HepG2 (cell line): ENCODE results near the gene SLC25A47. TPM values are rescaled to one million over a fixed set of nuclear protein-coding genes. Genes with fewer than 3 reads are reported as not detected.

ENCODE experiments used
- CHCHD3 ChIP-seq: sonication (generic); formaldehyde crosslinking; IDR thresholded peaks from 2 replicates; pipeline ENCODE4 v1.8.0; 2022; ENCODE audit warnings: mild to moderate bottlenecking, missing genetic modification reagents, moderate library complexity
- EZH2 ChIP-seq: conservative IDR thresholded peaks from 2 replicates; pipeline ENCODE4 v1.6.1; 2012; ENCODE audit warnings: mild to moderate bottlenecking, low read depth, low read length, moderate library complexity
- GPN1 ChIP-seq: sonication (generic); formaldehyde crosslinking; IDR thresholded peaks from 2 replicates; pipeline ENCODE4 v1.5.1; 2020; ENCODE audit warnings: missing genetic modification reagents, borderline replicate concordance
- HOMEZ ChIP-seq: IDR thresholded peaks from 2 replicates; pipeline ENCODE4 v1.6.1; 2016; ENCODE audit warnings: low read depth
- MTA1 ChIP-seq: sonication (generic); formaldehyde crosslinking; IDR thresholded peaks from 2 replicates; pipeline ENCODE4 v1.4.0; 2020; ENCODE audit warnings: missing genetic modification reagents, mild to moderate bottlenecking, borderline replicate concordance
- MXD4 ChIP-seq: IDR thresholded peaks from 2 replicates; pipeline ENCODE4 v1.6.1; 2016; ENCODE audit warnings: mild to moderate bottlenecking, missing biosample characterization, missing genetic modification reagents
- MYNN ChIP-seq: sonication (generic); formaldehyde crosslinking; IDR thresholded peaks from 2 replicates; pipeline ENCODE4 v1.4.0; 2020; ENCODE audit warnings: mild to moderate bottlenecking, low read depth, missing genetic modification reagents
- NFRKB ChIP-seq: fragments of 450-650 bp; IDR thresholded peaks from 2 replicates; pipeline ENCODE4 v1.6.1; 2017
- NONO ChIP-seq, 2 experiments: fragments of 450-650 bp in 1 of 2; sonication (generic) in 1 of 2; formaldehyde crosslinking in 1 of 2; IDR thresholded peaks in 1 of 2; conservative IDR thresholded peaks in 1 of 2; 2 replicates each; pipeline versions ENCODE4 v1.6.1 to v1.8.0; 2017 to 2022; ENCODE audit warnings: mild to moderate bottlenecking in 1 of 2, missing genetic modification reagents in 1 of 2, moderate library complexity in 1 of 2
- POLR2G ChIP-seq: fragments of 200-400 bp; formaldehyde crosslinking; IDR thresholded peaks from 2 replicates; pipeline ENCODE4 v1.6.1; 2018; ENCODE audit warnings: mild to moderate bottlenecking, low read depth, low read length, moderate library complexity
- SMAD3 ChIP-seq: sonication (generic); formaldehyde crosslinking; IDR thresholded peaks from 2 replicates; pipeline ENCODE4 v1.4.0; 2020; ENCODE audit warnings: missing genetic modification reagents
- SMC3 ChIP-seq: IDR thresholded peaks from 2 replicates; pipeline ENCODE4 v1.6.1; 2011; ENCODE audit warnings: low read length, improper control_type of control experiment
- SRSF9 ChIP-seq: fragments of 200-400 bp; formaldehyde crosslinking; IDR thresholded peaks from 2 replicates; pipeline ENCODE4 v1.6.1; 2018; ENCODE audit warnings: borderline replicate concordance, mild to moderate bottlenecking, low read depth, low read length; ENCODE audit not compliant: insufficient read depth, poor library complexity, severe bottlenecking
- TBL1XR1 ChIP-seq: fragments of 150-350 bp; IDR thresholded peaks from 2 replicates; pipeline ENCODE4 v1.6.1; 2014; ENCODE audit warnings: borderline replicate concordance, low read length; ENCODE audit not compliant: partially characterized antibody
- TRAFD1 ChIP-seq: sonication (generic); formaldehyde crosslinking; IDR thresholded peaks from 2 replicates; pipeline ENCODE4 v1.5.1; 2020; ENCODE audit warnings: missing genetic modification reagents, mild to moderate bottlenecking, borderline replicate concordance
- XBP1 ChIP-seq: sonication (generic); formaldehyde crosslinking; IDR thresholded peaks from 2 replicates; pipeline ENCODE4 v1.5.0; 2020; ENCODE audit warnings: missing genetic modification reagents
- YEATS4 ChIP-seq: sonication (generic); formaldehyde crosslinking; IDR thresholded peaks from 2 replicates; pipeline ENCODE4 v1.4.0; 2020; ENCODE audit warnings: missing genetic modification reagents, borderline replicate concordance
- ZFP36 ChIP-seq: fragments of 150-350 bp; IDR thresholded peaks from 2 replicates; pipeline ENCODE4 v1.6.1; 2018; ENCODE audit warnings: borderline replicate concordance, low read length, low read depth; ENCODE audit not compliant: partially characterized antibody
- ZKSCAN5 ChIP-seq: sonication (generic); formaldehyde crosslinking; IDR thresholded peaks from 2 replicates; pipeline ENCODE4 v1.5.1; 2020; ENCODE audit warnings: mild to moderate bottlenecking, missing genetic modification reagents
- ZNF20 ChIP-seq: sonication (generic); formaldehyde crosslinking; IDR thresholded peaks from 2 replicates; pipeline ENCODE4 v1.4.0; 2020; ENCODE audit warnings: mild to moderate bottlenecking, moderate library complexity, missing genetic modification reagents
- ZNF253 ChIP-seq: sonication (generic); formaldehyde crosslinking; IDR thresholded peaks from 2 replicates; pipeline ENCODE4 v1.8.0; 2022; ENCODE audit warnings: mild to moderate bottlenecking, missing genetic modification reagents, borderline replicate concordance
- ZNF343 ChIP-seq: sonication (generic); formaldehyde crosslinking; IDR thresholded peaks from 2 replicates; pipeline ENCODE4 v1.4.0; 2020; ENCODE audit warnings: mild to moderate bottlenecking, missing genetic modification reagents
- ZNF383 ChIP-seq: sonication (generic); formaldehyde crosslinking; IDR thresholded peaks from 2 replicates; pipeline ENCODE4 v1.4.0; 2020; ENCODE audit warnings: missing genetic modification reagents, mild to moderate bottlenecking, borderline replicate concordance
- ZNF775 ChIP-seq: sonication (generic); formaldehyde crosslinking; IDR thresholded peaks from 2 replicates; pipeline ENCODE4 v1.4.0; 2020; ENCODE audit warnings: missing genetic modification reagents, mild to moderate bottlenecking, moderate library complexity, borderline replicate concordance
- ZNF777 ChIP-seq: sonication (generic); formaldehyde crosslinking; IDR thresholded peaks from 2 replicates; pipeline ENCODE4 v1.4.0; 2020; ENCODE audit warnings: missing genetic modification reagents
- ZNF780A ChIP-seq: sonication (generic); formaldehyde crosslinking; IDR thresholded peaks from 2 replicates; pipeline ENCODE4 v1.8.0; 2022; ENCODE audit warnings: mild to moderate bottlenecking, missing genetic modification reagents, moderate library complexity
- ZNF879 ChIP-seq: sonication (generic); formaldehyde crosslinking; IDR thresholded peaks from 2 replicates; pipeline ENCODE4 v1.8.1; 2023; ENCODE audit warnings: missing genetic modification reagents
- ZNF883 ChIP-seq: sonication (generic); formaldehyde crosslinking; IDR thresholded peaks from 2 replicates; pipeline ENCODE4 v1.5.1; 2020; ENCODE audit warnings: mild to moderate bottlenecking, missing genetic modification reagents; ENCODE audit errors: not compliant biosample characterization
- ZSCAN9 ChIP-seq: IDR thresholded peaks from 2 replicates; pipeline ENCODE4 v1.6.1; 2016; ENCODE audit warnings: borderline replicate concordance
- polyA plus RNA-seq, 8 experiments: library from polyadenylated mRNA; depleted of rRNA in 3 of 8; stranded (reverse) in 7 of 8; unstranded in 1 of 8; fragments of >200 nt; fragmentation: Illumina TruSeq in 4 of 8; extraction: Trizol in 4 of 8; gene quantifications; 2 replicates each; pipeline versions ENCODE4 v1.2.1 to v1.2.3, GENCODE V29; 2011 to 2016; ENCODE audit warnings: low read depth in 4 of 8, missing spikeins in 1 of 8, mixed read lengths in 1 of 8; ENCODE audit not compliant: insufficient read depth in 1 of 8
- total RNA-seq, 5 experiments: library from RNA; depleted of rRNA; stranded (reverse); fragments of >200 nt; fragmentation: Illumina TruSeq; extraction: Trizol; gene quantifications; 2 replicates each; pipeline ENCODE4 v1.2.3, GENCODE V29; 2016; ENCODE audit warnings: low read depth in 1 of 5

Gene SLC25A47
- total and polyA plus RNA-seq, 2 of the 13 experiments (the other 11 are each of a cell fraction or from before 2014, with no cell fraction given) = 1.0 to 1.7 TPM

GRCh38 chr14:100306998-100307765, 16.0 kb upstream of the SLC25A47 start (continued):
- TF ChIP-seq ZNF775 (CRISPR knock-in tag) = no peak
- TF ChIP-seq NONO (IDR thresholded peaks at IDR 0.05) = no peak
- peak; percentile 70 for TF ChIP-seq NONO (CRISPR knock-in tag; conservative IDR thresholded peaks at IDR 0.05)
- TF ChIP-seq ZNF883 (CRISPR knock-in tag) = peak; percentile 11
- TF ChIP-seq GPN1 = no peak
- TF ChIP-seq TRAFD1 (CRISPR knock-in tag) = no peak
- no peak for TF ChIP-seq EZH2
- TF ChIP-seq ZKSCAN5 = no peak
- no peak for TF ChIP-seq ZNF879 (CRISPR knock-in tag)
- no peak for TF ChIP-seq ZNF780A (CRISPR knock-in tag)
- TF ChIP-seq SRSF9 = no peak
- TF ChIP-seq MXD4 (CRISPR knock-in tag) = no peak
- TF ChIP-seq HOMEZ (CRISPR knock-in tag) = no peak
- peak; percentile 86; the same call in 1 of the 2 replicates for TF ChIP-seq MTA1
- TF ChIP-seq TBL1XR1 = no peak
- no peak for TF ChIP-seq ZNF383 (CRISPR knock-in tag)
- no peak for TF ChIP-seq ZNF343
- no peak; the same call in 1 of the 2 replicates for TF ChIP-seq ZNF777 (CRISPR knock-in tag)
- no peak for TF ChIP-seq ZFP36
- no peak for TF ChIP-seq YEATS4 (CRISPR knock-in tag)
- no peak for TF ChIP-seq XBP1
- TF ChIP-seq POLR2G = no peak
- TF ChIP-seq CHCHD3 = no peak
- TF ChIP-seq SMC3 = no peak
- no peak for TF ChIP-seq ZSCAN9 (CRISPR knock-in tag)
- TF ChIP-seq NFRKB = no peak
- no peak for TF ChIP-seq SMAD3 (CRISPR knock-in tag)
- no peak for TF ChIP-seq ZNF253 (CRISPR knock-in tag)
- no peak for TF ChIP-seq ZNF20
- TF ChIP-seq MYNN (CRISPR knock-in tag) = 0 out of 2 replicates have a peak, but pooled peaks have one; percentile 40
